H1 (cell line): ENCODE data around the gene PDPK1.
"Not testable (repeated sequence)": the region's sequence is repeated elsewhere in the genome, so short reads cannot be mapped to it uniquely, and the experiment has no call there.

ENCODE experiments used
- MAFK ChIP-seq: IDR thresholded peaks from 2 replicates; pipeline ENCODE4 v1.6.1; 2012; ENCODE audit warnings: low read depth, mild to moderate bottlenecking, improper control_type of control experiment, low read length
- TF ChIP-seq, protein P1 (sequence below): IDR thresholded peaks from 2 replicates; pipeline ENCODE4 v1.6.1; 2012; ENCODE audit warnings: low read length, inconsistent platforms
- TF ChIP-seq, protein P2 (sequence below): IDR thresholded peaks from 2 replicates; pipeline ENCODE4 v1.6.1; 2012; ENCODE audit warnings: inconsistent platforms

DNA sequence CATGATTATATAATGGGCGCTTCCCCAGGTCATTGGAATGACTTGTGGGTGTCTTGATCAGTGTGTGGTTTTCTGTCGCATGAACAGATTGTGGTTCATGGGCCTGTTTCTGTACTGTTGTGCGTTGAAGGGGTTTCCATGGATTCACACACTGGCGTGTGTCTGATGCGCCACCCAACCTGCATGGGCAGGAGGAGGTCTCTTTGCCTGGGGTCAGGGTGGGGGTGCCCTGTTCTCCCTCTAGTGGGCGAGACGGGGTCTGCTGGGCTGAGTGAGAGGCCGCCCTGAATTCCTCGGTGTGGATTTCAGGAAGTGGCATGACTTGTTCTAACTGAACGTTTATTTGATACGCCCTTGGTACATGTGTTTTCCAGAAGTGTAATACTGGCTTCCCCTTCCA lies 42.3 kb downstream of the PDPK1 start:
- TF ChIP-seq MAFK = not testable (repeated sequence)
- TF ChIP-seq, protein P1, sequence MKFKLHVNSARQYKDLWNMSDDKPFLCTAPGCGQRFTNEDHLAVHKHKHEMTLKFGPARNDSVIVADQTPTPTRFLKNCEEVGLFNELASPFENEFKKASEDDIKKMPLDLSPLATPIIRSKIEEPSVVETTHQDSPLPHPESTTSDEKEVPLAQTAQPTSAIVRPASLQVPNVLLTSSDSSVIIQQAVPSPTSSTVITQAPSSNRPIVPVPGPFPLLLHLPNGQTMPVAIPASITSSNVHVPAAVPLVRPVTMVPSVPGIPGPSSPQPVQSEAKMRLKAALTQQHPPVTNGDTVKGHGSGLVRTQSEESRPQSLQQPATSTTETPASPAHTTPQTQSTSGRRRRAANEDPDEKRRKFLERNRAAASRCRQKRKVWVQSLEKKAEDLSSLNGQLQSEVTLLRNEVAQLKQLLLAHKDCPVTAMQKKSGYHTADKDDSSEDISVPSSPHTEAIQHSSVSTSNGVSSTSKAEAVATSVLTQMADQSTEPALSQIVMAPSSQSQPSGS = not testable (repeated sequence)
- TF ChIP-seq, protein P2, sequence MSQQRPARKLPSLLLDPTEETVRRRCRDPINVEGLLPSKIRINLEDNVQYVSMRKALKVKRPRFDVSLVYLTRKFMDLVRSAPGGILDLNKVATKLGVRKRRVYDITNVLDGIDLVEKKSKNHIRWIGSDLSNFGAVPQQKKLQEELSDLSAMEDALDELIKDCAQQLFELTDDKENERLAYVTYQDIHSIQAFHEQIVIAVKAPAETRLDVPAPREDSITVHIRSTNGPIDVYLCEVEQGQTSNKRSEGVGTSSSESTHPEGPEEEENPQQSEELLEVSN = not testable (repeated sequence)
